ENCODE data around the gene PHYKPL.
"Not testable (repeated sequence)": the region's sequence is repeated elsewhere in the genome, so short reads cannot be mapped to it uniquely, and the experiment has no call there.

Gene PHYKPL

GRCh38 chr5:178206166-178207101 is 26.2 kb downstream of the PHYKPL start:
- no peak for DNase-seq

GRCh38 chr5:178205749-178206047 is 26.9 kb downstream of the PHYKPL start:
- no peak for DNase-seq

DNA sequence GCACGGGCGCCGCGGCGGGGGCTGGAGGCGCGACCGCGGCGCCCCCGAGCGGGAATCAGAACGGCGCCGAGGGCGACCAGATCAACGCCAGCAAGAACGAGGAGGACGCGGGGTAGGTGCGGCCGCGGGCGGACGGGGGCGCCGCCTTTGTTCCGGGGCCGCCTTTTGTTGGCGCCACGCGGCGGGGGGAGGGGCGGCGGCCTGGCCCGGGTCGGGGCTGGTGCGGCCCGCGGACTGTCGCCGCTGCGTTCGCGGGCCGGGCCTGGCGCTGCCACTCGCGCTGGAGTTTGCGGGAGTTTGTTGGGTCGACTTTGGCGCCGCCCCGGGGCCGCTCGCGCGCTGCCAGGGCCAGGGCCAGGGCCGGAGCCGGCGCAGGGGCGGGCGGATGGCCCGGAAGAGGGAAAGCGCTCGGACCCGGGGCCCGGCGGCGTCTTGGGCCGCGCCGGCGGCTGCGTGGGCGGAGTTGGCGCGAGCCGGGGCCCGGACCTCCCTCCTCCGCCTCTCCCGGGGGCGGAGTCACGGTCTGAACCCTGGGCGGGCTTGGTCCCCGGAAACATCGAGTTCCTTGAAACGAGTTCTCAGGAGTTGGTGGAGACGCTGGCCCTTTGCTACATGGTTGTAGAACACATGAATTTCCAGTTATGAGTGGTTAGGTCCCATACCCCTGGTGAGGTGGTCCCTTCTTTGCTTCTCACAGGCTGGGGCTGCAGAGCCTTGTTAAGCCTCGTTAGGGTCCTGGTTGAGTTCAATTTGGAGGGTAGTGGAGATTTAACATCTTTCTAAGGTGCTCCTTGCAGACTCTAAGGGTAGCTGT is 27.5 kb downstream of the PHYKPL start:
- peak; percentile 73 for DNase-seq

- peak; percentile 93 for DNase-seq
These were observed 28.2 kb downstream of the PHYKPL start, which contains the start of gene HNRNPAB for GRCh38 chr5:178204182-178204934. Gene HNRNPAB (plus strand): TSS chr5:178204533. CDS start chr5:178204838, 305 bp downstream.

GRCh38 chr5:178203670-178204181 is 28.9 kb downstream of the PHYKPL start:
- peak; percentile 39 for DNase-seq

DNA sequence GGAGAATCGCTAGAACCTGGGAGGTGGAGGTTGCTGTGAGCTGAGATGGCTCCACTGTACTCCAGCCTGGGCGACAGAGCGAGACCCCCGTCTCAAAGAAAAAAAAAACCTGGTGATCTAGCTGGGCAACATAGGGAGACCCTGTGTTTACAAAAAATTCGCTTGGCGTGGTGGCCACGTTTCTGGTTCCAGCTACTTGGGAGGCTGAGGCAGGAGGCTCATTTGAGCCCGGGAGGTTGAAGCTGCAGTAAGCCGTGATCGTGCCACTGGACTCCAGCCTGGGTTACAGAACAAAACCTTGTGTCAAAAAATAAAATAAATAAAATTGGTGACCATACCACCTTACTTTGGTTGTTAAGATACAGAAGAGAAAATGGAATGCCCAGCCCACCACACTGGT is 30.1 kb downstream of the PHYKPL start:
- no peak for DNase-seq

- no peak for DNase-seq
These were observed 30.7 kb downstream of the PHYKPL start for GRCh38 chr5:178201927-178202235.

- DNase-seq, result no peak
These were observed 31.2 kb downstream of the PHYKPL start for GRCh38 chr5:178201221-178201926.

- DNase-seq, result no peak
These were observed 32.8 kb downstream of the PHYKPL start for GRCh38 chr5:178199581-178200434.

DNA sequence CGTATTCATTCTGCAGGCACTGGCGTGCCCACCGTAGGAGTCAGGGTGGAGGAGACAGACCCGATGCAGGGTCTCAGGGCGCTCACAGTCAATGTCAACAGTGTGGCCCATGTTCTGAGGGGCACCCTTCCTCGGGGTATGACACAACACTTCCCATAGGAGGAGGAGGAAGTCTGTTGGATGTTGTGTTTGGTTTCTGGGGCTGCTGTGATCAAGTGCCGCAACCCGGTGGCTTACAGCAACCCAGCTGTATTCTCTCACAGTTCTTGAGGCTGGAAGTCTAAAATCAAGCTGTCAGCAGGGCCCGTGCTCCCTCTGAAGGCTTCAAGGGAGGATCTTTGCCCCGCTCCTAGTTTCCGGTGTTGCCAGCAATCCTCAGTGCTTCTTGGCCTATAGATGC is 33.9 kb downstream of the PHYKPL start:
- no peak for DNase-seq

- DNase-seq, result not testable (repeated sequence)
These were observed 34.5 kb downstream of the PHYKPL start for GRCh38 chr5:178198151-178198550.

DNA sequence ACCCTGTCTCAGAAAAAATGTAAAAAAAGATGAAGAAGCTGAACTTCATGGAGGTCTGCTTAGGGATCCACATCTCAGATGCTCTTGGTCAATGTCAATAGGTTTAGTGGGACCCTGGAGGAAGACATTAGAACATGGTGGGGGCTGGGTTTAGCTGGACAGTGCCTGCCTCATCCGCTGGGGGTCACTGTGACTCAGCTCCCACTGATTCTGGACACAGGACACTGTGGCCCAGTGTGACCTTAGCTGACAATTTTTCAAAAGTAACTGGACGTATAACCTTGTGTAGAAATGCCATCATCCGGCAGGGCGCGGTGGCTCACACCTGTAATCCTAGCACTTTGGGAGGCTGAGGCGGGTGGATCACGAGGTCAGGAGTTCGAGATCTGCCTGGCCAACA is 35.6 kb downstream of the PHYKPL start:
- no peak for DNase-seq

GRCh38 chr5:178196281-178196812 is 36.3 kb downstream of the PHYKPL start:
- no peak for DNase-seq

GRCh38 chr5:178194026-178194425 is 38.6 kb downstream of the PHYKPL start:
- DNase-seq, result no peak

- DNase-seq, result no peak
These were observed 39.3 kb downstream of the PHYKPL start for GRCh38 chr5:178193251-178193809.

DNA sequence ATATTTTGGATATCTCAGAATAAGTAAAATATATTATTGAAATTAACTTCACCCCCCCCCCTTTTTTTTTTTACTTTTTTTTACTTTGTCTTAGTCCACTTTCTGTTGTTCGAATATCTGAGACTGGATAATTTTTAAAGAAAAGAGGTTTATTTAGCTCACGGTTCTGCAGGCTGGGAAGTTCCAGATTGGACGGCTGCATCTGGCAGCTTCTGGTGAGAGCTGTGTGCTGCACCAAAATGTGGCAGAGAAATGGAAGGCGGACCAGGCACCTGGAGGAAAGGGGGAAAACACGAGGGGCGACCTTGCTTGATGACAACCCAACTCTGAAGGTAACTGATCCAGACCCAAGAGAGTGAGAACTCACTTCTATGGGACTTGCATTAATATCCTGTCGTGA is 39.8 kb downstream of the PHYKPL start:
- no peak for DNase-seq

- DNase-seq, result no peak
These were observed 40.4 kb downstream of the PHYKPL start for GRCh38 chr5:178192244-178192643.

DNA sequence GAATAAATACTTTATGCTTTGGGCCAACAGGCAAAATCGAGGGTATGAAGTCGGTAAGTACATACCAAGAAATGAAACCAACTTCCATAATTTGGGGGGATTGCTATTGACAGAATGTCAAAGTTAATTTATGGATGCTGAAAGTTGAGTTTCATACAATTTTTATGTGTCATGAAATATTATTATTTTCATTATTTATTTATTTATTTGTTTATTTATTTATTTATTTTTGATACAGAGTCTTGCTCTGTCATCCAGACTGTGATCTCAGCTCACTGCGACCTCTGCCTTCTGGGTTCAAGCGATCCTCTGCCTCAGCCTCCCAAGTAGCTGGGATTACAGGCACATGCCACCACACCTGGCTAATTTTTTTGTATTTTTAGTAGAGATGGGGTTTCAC is 40.9 kb downstream of the PHYKPL start:
- DNase-seq, result no peak

DNA sequence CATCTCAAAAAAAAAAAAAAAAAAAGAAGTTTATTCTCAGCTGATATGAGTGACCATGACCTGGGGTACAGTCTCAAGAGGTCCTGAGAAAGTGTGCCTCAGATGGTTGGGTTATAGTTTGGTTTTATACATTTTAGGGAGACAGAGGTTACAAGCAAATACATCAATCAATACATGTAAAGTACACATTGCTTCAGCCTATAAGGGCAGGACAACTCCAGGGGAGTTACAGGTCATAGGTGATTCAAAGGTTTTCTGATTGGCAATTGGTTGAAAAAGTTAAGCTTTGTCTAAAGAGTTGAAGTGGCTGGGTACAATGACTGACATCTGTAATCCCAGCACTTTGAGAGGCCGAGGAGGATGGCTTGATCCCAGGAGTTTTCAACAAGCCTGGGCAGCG is 43.2 kb downstream of the PHYKPL start:
- DNase-seq, result no peak

DNA sequence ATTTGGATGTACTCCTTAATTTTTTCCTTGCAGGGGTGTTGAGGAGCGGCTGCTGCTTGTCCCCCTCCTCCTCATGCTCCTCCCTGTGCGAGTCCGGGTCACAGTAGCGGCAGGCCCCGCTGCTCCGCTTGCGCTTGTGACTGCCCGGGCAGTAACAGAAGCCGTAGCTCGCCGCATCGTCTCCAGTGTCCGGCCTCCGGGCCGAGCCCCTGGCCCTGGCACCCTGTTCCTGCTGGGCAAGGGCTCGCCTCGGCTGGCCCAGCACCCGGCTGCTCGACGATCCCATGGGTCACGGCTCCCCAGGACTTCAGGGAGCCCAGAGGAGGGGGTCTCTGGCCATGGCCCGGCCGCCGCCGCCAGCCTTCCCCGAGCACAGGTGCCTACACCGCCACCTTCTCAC is 45.6 kb downstream of the PHYKPL start, which contains the start of gene GMCL2:
Gene GMCL2 (minus strand): TSS at position 358 of the 400 bp plus-strand sequence. CDS start 72 bp downstream, at position 286.
- no peak for DNase-seq

DNA sequence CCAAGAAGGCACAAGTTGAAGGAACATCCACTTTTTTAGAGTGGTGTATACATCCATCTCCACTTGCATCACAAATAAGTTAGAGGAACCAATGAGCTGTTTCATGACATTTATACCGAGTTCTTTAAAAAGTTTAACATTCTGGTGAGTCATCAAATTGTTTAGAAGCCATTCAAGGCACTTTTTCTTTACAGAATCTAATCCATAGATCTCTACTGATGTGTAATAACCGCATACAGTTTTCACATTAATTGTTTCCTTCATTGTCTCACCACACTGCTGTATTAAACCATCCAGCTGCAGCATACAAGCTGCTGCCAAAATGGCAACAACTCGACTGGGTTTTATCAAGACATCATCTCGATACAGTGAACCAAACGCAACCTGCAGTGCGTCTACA is 46.2 kb downstream of the PHYKPL start:
- no peak for DNase-seq
